Fibroblast of lung (primary cell): ENCODE data around the gene F2RL1.

Experiments used
- EZH2 ChIP-seq: IDR thresholded peaks from 2 replicates; pipeline ENCODE4 v1.5.1; 2012; ENCODE audit warnings: low read length, control low read depth, mild to moderate bottlenecking; ENCODE audit errors: missing control alignments
- TF ChIP-seq, protein P1 (sequence below), 2 donors: IDR thresholded peaks in 1 of 2; conservative IDR thresholded peaks in 1 of 2; 1 replicate in 1 of 2; 2 replicates in 1 of 2; pipeline ENCODE4 v1.5.1; 2011 to 2012; ENCODE audit warnings: low read length in 2 of 2, control low read depth in 1 of 2, inconsistent platforms in 1 of 2, low read depth in 1 of 2, mild to moderate bottlenecking in 1 of 2

DNA sequence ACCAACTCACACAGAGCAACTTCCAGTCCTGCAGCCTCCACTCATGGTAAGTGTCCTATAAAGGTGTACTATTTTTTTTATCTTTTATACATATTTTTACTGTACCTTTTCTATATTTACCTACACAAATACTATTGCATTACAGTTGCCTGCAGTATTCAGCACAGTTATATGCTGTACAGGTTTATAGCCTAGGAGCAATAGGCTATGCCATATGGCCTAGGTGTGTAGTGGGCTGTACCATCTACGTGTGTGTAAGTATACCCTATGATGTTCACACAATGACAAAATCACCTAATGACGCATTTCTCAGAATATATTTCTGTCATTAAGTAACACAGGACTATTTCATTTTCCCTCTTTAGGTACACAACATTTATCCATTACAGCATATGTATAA, 47.7 kb downstream of the F2RL1 start:
- TF ChIP-seq, protein P1, sequence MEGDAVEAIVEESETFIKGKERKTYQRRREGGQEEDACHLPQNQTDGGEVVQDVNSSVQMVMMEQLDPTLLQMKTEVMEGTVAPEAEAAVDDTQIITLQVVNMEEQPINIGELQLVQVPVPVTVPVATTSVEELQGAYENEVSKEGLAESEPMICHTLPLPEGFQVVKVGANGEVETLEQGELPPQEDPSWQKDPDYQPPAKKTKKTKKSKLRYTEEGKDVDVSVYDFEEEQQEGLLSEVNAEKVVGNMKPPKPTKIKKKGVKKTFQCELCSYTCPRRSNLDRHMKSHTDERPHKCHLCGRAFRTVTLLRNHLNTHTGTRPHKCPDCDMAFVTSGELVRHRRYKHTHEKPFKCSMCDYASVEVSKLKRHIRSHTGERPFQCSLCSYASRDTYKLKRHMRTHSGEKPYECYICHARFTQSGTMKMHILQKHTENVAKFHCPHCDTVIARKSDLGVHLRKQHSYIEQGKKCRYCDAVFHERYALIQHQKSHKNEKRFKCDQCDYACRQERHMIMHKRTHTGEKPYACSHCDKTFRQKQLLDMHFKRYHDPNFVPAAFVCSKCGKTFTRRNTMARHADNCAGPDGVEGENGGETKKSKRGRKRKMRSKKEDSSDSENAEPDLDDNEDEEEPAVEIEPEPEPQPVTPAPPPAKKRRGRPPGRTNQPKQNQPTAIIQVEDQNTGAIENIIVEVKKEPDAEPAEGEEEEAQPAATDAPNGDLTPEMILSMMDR (conservative IDR thresholded peaks at IDR 0.05 in 1 of 2, IDR thresholded peaks at IDR 0.05 in 1 of 2; ENCODE audit: low read depth in 1 of 2, low read length in 2 of 2), result no peak
- no peak for TF ChIP-seq EZH2
